GM18520 (cell line): ENCODE results near the gene GRIP2.

ENCODE experiments used
- ATAC-seq: cut with Tn5 transposase; IDR thresholded peaks from one replicate; pipeline ENCODE4 v1.9.1; 2021; ENCODE audit not compliant: unreplicated experiment

The GRIP2 gene

DNA sequence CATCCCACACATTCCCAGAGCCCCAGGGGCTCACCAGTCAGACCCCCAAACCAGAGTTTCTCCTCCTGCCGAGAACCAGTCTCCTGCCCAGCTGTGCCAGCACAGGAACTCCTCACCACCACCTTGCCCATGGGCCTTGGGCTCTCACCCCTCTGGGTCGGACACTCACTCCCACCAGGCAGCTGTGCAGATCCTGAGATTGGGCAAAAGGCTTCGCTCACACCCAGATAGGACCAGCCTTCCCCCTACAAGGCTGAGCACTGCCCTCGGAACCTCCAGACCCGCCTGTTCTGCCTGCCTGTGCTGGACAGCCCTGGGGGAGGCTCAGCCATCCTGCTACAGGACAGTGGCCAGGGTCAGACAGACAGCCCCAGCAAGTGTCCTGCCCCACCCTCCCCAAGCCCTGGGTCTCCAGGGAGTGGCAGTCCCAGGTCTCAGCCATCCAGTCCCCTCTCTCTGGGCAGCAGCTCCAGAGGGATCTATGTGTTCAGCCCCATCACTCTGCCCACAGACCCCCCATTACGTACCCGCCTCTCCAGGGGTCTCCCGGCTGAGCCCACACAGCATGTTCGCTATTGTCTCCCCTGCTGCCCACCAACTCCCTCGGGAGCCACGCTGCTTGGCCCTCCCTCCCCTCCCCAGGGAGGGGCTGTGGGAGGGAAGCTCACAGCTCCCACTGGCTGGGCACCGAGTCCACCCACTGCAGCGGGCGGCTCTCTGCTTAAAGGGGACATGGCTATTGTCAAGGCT lies at the start of gene GRIP2:
Gene GRIP2 (minus strand): TSS at position 601 of the 750 bp plus-strand sequence. CDS start 34 bp downstream, at position 567.
- ATAC-seq = no peak

- no peak for ATAC-seq
Measured at GRCh38 chr3:14588425-14589112, 48.4 kb upstream of the GRIP2 start.

DNA sequence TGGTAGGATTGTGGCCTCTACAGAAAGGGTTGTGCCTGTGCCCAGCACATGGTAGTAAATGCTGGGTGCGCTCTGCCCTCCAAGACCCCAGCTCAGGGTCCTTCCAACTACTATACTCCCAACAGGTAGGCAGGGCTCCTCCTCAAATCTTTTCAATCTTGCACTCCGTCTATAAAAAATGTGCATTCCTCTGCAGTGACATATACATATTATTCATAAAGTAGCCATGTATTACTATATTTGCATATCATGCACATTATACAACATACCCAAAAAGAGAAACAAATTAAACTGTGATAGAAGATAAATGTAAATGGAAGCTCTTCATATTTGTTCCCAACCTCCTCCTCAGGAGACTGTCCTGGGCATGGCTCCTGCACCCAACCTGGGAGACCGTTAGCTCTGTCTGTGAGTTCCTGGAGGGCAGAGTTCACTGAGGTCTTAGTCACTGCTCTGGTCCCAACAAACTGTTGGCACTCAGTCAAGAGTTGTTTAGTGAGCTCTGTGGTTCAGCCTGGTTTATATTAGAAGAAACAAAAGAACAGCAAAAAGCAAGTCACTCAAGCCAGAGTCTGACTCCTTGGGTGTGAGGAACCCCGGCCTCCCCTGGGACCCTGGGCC lies 47.7 kb upstream of the GRIP2 start:
- ATAC-seq = no peak

DNA sequence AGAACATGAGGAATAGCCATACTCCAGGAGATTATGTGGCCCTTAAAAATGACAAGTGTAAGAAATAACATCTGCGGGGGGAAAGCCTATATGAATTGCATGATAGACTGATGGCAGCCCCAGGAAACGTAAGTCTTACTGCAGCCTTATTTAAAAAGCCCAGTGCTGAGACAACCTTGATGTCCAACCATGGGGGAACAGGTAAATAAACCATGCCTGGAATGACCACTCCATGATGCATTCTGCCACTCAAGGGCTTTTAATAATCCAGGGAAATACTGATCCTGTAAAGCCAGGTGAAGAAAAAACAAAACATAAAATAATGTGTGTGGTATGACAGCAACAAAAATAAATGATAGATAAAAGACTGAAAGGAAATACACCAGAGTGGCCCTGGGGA lies 46.5 kb upstream of the GRIP2 start:
- no peak for ATAC-seq

DNA sequence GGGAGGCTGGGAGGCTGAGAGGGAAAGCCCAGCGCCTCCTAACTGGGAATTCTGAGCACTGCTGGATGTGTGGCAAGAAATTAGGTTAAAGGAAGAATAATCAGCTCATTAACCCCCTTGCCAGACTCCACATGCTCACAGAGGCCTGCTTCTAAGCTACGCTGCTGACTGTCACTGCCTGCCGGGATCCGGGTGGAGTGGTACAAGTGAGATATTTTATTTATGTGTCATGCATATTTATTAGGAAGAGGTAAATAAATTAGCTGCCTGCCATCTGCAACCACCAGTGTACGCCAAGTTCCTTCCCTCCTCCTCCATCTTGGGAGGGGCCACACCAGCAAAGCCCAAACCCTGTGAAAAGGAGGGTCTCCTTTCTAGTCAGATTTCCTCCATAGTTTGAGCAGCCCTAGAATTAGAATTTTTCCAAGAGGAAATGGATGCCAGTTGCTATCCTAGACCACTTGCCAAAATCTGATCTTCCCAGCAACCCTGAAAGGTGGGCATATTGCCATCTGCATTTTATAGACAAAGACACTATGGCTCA lies 43.5 kb upstream of the GRIP2 start:
- ATAC-seq = no peak

DNA sequence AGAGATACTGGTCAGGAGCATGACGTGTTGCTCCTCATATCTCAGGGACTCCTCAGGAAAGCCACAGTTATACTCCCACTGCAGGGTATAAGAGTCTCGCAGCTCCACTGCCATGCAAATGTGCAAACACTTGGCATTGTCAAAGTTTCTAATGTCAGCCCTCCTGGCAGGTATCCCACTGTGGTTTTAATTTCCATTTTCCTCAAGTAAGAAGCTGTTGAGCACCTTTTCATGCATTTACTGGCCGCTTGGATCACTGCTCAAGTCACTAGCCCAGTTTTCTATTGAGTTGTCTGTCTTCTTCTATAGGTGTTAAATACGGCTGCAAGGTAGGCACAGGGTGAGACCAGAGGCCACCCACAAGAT lies 41.9 kb upstream of the GRIP2 start:
- no peak for ATAC-seq

- ATAC-seq = no peak
Measured at GRCh38 chr3:14581334-14582044, 41.3 kb upstream of the GRIP2 start.

DNA sequence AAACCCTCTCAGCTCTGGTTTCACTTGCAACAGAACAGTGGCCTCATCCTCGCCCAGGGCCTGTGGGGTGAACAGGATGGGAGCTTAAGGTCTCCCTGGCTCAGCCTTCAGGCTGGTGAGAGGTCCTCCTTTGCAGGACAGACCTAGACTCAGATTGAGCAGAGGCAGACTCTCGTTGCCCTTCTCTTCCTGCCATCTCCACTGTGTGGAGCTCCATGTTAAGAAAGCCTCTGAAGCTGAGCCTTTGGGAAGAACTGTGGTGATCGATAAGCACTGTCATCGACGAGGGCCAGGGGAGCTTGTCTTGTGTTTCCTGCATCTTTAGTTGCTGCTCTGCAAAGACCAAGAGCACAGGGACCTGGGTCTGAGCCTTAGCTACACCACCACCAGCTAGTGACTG lies 37.8 kb upstream of the GRIP2 start:
- no peak for ATAC-seq

DNA sequence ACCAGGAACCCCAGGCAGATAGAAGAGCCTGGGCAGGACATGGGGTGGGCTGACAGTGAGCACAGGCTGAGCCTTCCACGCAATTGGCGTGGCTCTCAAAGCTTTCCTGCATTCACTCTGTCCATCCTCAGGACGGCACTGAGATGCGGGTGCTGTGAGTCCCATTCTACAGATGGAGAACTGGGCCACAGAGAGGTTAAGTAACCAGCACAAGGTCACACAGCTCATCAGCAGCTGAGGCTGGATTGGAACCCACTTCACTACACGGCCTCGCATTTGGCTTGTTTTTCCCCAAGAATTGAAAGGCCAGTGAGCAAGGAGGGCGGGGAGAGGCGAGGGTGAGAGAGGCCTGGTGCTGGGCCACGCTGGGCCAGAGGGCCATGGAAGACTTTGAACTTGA lies 36.0 kb upstream of the GRIP2 start:
- ATAC-seq = no peak

- ATAC-seq = no peak
Measured at GRCh38 chr3:14574183-14574582, 34.0 kb upstream of the GRIP2 start.

- ATAC-seq = no peak
Measured at GRCh38 chr3:14573706-14574105, 33.6 kb upstream of the GRIP2 start.

- ATAC-seq = no peak
Measured at GRCh38 chr3:14570864-14571263, 30.7 kb upstream of the GRIP2 start.

DNA sequence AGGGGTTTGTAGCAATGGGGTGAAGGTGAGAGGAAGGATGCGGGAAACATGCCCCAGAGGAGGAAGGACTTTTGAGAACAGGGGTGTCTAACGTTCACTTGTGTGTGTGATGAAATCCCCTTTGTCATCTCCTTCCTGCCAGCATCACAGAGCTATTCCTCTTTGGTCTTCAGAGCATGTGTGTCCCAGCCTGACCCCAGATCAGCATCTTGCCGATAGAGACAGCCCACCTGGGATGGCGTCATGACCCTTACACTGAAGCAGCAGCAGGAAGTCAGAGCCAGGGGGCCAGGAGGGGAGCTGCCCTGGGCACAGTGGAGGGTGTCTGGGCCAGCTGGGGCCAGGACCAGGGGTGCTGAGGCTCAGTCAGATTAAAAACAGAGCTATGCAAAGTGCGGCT lies 29.9 kb upstream of the GRIP2 start:
- no peak for ATAC-seq

GRCh38 chr3:14569474-14570000 lies 29.4 kb upstream of the GRIP2 start:
- ATAC-seq = no peak

DNA sequence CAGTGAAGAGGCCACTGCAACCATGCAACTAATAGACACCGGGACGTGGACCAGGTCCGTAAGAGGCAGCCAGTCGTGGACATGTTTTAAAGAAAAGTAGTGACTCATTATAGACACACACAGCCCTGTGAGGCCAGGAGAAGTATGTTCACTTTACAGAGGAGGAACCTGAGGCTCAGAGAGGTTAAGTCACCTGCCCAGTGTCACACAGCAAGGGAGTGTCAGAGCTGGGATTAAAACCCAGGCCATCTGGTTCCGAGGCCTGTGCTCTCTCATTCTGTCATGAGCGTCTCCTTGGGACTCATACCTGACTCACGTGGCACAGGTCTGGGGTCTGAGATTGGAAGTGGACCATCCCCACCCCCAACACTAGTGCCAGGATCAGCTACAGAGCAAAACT lies 28.1 kb upstream of the GRIP2 start:
- ATAC-seq = no peak

- no peak for ATAC-seq
Measured at GRCh38 chr3:14566812-14567211, 26.7 kb upstream of the GRIP2 start.

GRCh38 chr3:14565868-14566588 lies 25.9 kb upstream of the GRIP2 start:
- ATAC-seq = no peak

DNA sequence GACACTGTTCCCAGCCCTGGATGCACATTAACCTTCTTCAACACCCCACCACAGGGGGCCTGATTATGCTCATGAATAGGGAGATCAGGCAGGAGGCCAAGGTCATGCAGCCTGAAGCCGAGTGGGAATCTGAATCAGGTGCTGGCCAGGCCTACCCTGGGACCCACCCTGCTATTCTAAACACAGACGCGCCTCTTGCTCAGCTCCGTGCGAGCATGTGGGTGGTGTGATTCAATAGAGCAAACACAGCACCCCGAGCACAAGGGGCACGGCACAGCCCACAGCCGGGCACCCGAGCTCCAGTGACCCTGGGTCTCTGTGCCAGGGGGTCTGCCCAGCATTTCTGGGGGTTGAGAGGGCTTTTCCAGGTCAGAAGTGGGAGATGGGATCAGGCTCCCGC lies 24.6 kb upstream of the GRIP2 start:
- no peak for ATAC-seq

DNA sequence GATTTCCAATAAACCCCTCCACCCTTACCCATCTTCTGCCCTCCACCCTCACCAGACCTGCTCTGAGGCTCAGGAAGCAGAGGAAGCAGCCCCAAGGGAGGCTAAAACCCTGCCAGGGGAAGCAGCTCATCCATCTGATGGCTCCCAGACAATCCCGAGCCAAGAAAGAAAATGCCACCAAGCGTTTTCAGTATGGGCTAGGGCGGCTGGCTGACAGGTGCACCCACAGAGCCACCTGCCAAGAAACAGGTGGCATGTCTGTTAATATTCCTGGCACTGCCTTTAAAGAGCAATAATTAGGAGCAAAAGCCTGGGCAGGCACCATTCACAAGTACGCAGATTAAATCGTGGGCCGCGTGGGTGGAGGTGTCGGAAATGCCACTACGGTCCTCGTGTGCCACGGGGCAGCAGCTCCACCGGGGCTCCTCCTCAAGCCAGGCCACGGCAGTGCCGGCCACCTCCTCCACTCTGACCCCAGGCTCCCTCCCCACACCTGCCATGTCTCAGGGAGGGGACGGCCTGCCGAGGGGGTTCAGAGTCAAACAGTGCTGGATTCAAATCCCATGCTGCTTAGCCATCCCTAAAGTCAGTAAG lies 23.9 kb upstream of the GRIP2 start:
- no peak for ATAC-seq
